HCT116 (cell line): ENCODE results near the gene EIF2B5. TPM values are rescaled to one million over a fixed set of nuclear protein-coding genes. Genes with fewer than 3 reads are reported as not detected.
"Not testable (repeated sequence)": the region's sequence is repeated elsewhere in the genome, so short reads cannot be mapped to it uniquely, and the experiment has no call there.

Source experiments
- ATAC-seq: fragments of 200-7000 bp; cut with Tn5 transposase; 2 replicates; pipeline ENCODE4 v1.9.1; 2020; ENCODE audit warnings: mild to moderate bottlenecking, moderate library complexity
- BruUV-seq: library from RNA; stranded (reverse); fragments of 400-500 nt; replicated peaks from 2 replicates; lab custom pipeline; 2021; lab: Mats Ljungman, UMichigan
- CTCF ChIA-PET: fragments of 300-600 bp; sonication (Branson Sonifier 250); formaldehyde crosslinking; loops from one replicate; lab custom pipeline; 2021; ENCODE audit warnings: antibody characterized with exemption; lab: Charles Lee
- POLR2A ChIA-PET: fragments of 300-600, 350-600 bp; sonication (Branson Sonifier 250); formaldehyde crosslinking; loops from one replicate; lab custom pipeline; 2021; ENCODE audit warnings: antibody characterized with exemption; lab: Charles Lee
- RAD21 ChIA-PET, 2 experiments: fragments of 300-600 bp; sonication (Branson Sonifier 250); formaldehyde crosslinking; loops; one replicate each; lab custom pipeline; 2023; ENCODE audit warnings: low total read pairs in 2 of 2; ENCODE audit not compliant: uncharacterized antibody in 2 of 2, unreplicated experiment in 2 of 2, low non-redundant PET in 1 of 2; lab: Charles Lee
- DNase-seq: peaks from one replicate; pipeline ENCODE4 v3.0.0-alpha.2; 2010; ENCODE audit warnings: low read depth, low spot score
- H2AFZ ChIP-seq: fragments of 200-600 bp; shearing (Covaris generic), sonication (generic); 2 replicates; pipeline ENCODE4 v1.6.1; 2017; ENCODE audit warnings: low read depth, mixed run types, mixed read lengths, antibody characterized with exemption, low read length; ENCODE audit not compliant: poor library complexity, severe bottlenecking
- H3K27ac ChIP-seq: 2 replicates; pipeline ENCODE4 v1.5.1; 2012; ENCODE audit warnings: low read depth, low read length
- H3K27me3 ChIP-seq: fragments of 200-600 bp; sonication (generic); 2 replicates; pipeline ENCODE4 v1.6.1; 2016; ENCODE audit warnings: mixed run types, low read length, mixed read lengths; ENCODE audit not compliant: insufficient read depth
- H3K36me3 ChIP-seq, 2 experiments: fragments of 200-500 bp in 1 of 2; fragments of 200-600 bp in 1 of 2; sonication (Bioruptor generic) in 1 of 2; sonication (generic) in 1 of 2; 2 replicates each; pipeline versions ENCODE4 v1.5.1 to v1.6.1; 2014 to 2016; ENCODE audit warnings: low read length in 2 of 2, inconsistent platforms in 1 of 2, mixed read lengths in 1 of 2, mixed run types in 1 of 2; ENCODE audit not compliant: insufficient read depth in 2 of 2, control insufficient read depth in 1 of 2
- H3K4me1 ChIP-seq, 2 experiments: fragments of 200-600 bp in 1 of 2; sonication (generic) in 1 of 2; 2 replicates each; pipeline versions ENCODE4 v1.5.1 to v1.6.1; 2012 to 2017; ENCODE audit warnings: low read length in 2 of 2, inconsistent platforms in 1 of 2, mild to moderate bottlenecking in 1 of 2, mixed read lengths in 1 of 2, mixed run types in 1 of 2, moderate library complexity in 1 of 2; ENCODE audit not compliant: insufficient read depth in 2 of 2, control insufficient read depth in 1 of 2
- H3K4me2 ChIP-seq: fragments of 200-600 bp; sonication (generic); 2 replicates; pipeline ENCODE4 v1.6.1; 2017; ENCODE audit warnings: mixed run types, low read length, mixed read lengths
- H3K4me3 ChIP-seq, 2 experiments: fragments of 200-600 bp in 1 of 2; sonication (generic) in 1 of 2; replicated peaks in 1 of 2; 2 replicates each; pipeline ENCODE4 v1.5.1; 2011 to 2016; ENCODE audit warnings: low read length in 2 of 2, control low read depth in 1 of 2, low read depth in 1 of 2, mild to moderate bottlenecking in 1 of 2, mixed read lengths in 1 of 2, mixed run types in 1 of 2
- H3K79me2 ChIP-seq: fragments of 200-600 bp; sonication (generic); 2 replicates; pipeline ENCODE4 v1.6.1; 2017; ENCODE audit warnings: mild to moderate bottlenecking, mixed run types, low read length, moderate library complexity, mixed read lengths; ENCODE audit not compliant: insufficient read depth
- H3K9ac ChIP-seq: fragments of 200-600 bp; sonication (generic); 2 replicates; pipeline ENCODE4 v1.6.1; 2016; ENCODE audit warnings: low read length, mixed read lengths
- H3K9me2 ChIP-seq: fragments of 200-600 bp; sonication (generic), shearing (Covaris generic); 2 replicates; pipeline ENCODE4 v1.6.1; 2017; ENCODE audit warnings: mixed run types, mild to moderate bottlenecking, moderate library complexity; ENCODE audit not compliant: insufficient read depth
- H3K9me3 ChIP-seq, 2 experiments: fragments of 200-500 bp in 1 of 2; fragments of 200-600 bp in 1 of 2; sonication (Bioruptor generic) in 1 of 2; sonication (generic) in 1 of 2; 2 replicates each; pipeline ENCODE4 v1.6.1; 2014 to 2017; ENCODE audit warnings: low read length in 2 of 2, mixed read lengths in 2 of 2, inconsistent platforms in 1 of 2, low read depth in 1 of 2, mild to moderate bottlenecking in 1 of 2, mixed run types in 1 of 2, moderate library complexity in 1 of 2; ENCODE audit not compliant: control insufficient read depth in 1 of 2, insufficient read depth in 1 of 2
- H4K20me1 ChIP-seq: fragments of 200-600 bp; sonication (generic), shearing (Covaris generic); 2 replicates; pipeline ENCODE4 v1.6.1; 2017; ENCODE audit warnings: mixed run types, mild to moderate bottlenecking, moderate library complexity; ENCODE audit not compliant: insufficient read depth
- CTCF ChIP-seq, 3 experiments: fragments of 200-600 bp in 1 of 3; sonication (generic) in 1 of 3; IDR thresholded peaks in 2 of 3; conservative IDR thresholded peaks in 1 of 3; 2 replicates each; pipeline ENCODE4 v1.5.1; 2012 to 2017; ENCODE audit warnings: low read depth in 2 of 3, low read length in 2 of 3, antibody characterized with exemption in 1 of 3, borderline replicate concordance in 1 of 3, control low read depth in 1 of 3, mild to moderate bottlenecking in 1 of 3, mixed read lengths in 1 of 3, mixed run types in 1 of 3, moderate library complexity in 1 of 3; ENCODE audit not compliant: insufficient read depth in 1 of 3
- MAX ChIP-seq: IDR thresholded peaks from 2 replicates; pipeline ENCODE4 v1.6.1; 2012
- RAD21 ChIP-seq: IDR thresholded peaks from 2 replicates; pipeline ENCODE4 v1.6.1; 2012; ENCODE audit warnings: low read depth, mild to moderate bottlenecking
- intact Hi-C: fragments of 100-400 bp; cut with micrococcal nuclease; formaldehyde crosslinking; loops from 2 replicates; pipeline ENCODE4 v1.10.0; 2022
- total RNA-seq: library from RNA; stranded (reverse); gene quantifications from one replicate; pipeline ENCODE4 v1.2.1, GENCODE V29; 2021; ENCODE audit not compliant: unreplicated experiment

The EIF2B5 gene
- total RNA-seq, 1 experiment from 2014 or later, result 50.3 TPM

GRCh38 chr3:184117636-184118035, 17.5 kb upstream of the EIF2B5 start:
- Histone ChIP-seq H3K27me3 (peaks cover 3% of the 10 kb centered on the region; the same call in 1 of the 2 replicates), H3K36me3 (no peaks in the 10 kb centered on the region), H4K20me1 (no peaks in the 10 kb centered on the region), H3K4me3 (no peak overlapping the region), H3K9me2 (no peaks in the 10 kb centered on the region), H2AFZ (no peak overlapping the region), H3K79me2 (no peaks in the 10 kb centered on the region), H3K9me3 (no peaks in the 10 kb centered on the region), H3K4me1 (no peaks in the 10 kb centered on the region), H3K27ac (no peak overlapping the region), H3K4me2 (no peak overlapping the region), H3K9ac (no peak overlapping the region)
- ChIA-PET POLR2A (no interaction called here), CTCF (interaction anchor here (1.4 kb wide), 1 partner anchor 221 kb away, joined by 3 read pairs; no protein-coding TSS in a partner anchor), RAD21 (no interaction called here)
- BruUV-seq, result no TSS peak
- TF ChIP-seq RAD21 (peak; percentile 54), CTCF (IDR thresholded peaks at IDR 0.05 in 2 of 3, conservative IDR thresholded peaks at IDR 0.05 in 1 of 3; ENCODE audit: borderline replicate concordance in 1 of 3, insufficient read depth in 1 of 3, low read depth in 2 of 3, low read length in 2 of 3) (0 out of 6 replicates have a peak, but pooled peaks of 2 of the 3 experiments have one; percentile 15 to 22), MAX (no peak)
- intact Hi-C loops, result loop anchor here (1.0 kb wide), 1 partner anchor 213 kb away; no protein-coding TSS in a partner anchor
- ATAC-seq (peak; percentile 46; the same call in 1 of the 2 replicates), DNase-seq (no peak)

GRCh38 chr3:184121031-184121430, 14.1 kb upstream of the EIF2B5 start:
- H3K4me3 ChIP-seq, RAD21 ChIA-PET, ATAC-seq, H3K79me2 ChIP-seq, H3K36me3 ChIP-seq, H4K20me1 ChIP-seq, H3K4me2 ChIP-seq, DNase-seq, H3K27me3 ChIP-seq, H3K9ac ChIP-seq, BruUV-seq, H3K9me3 ChIP-seq, POLR2A ChIA-PET, H3K9me2 ChIP-seq, H3K27ac ChIP-seq, H3K4me1 ChIP-seq, intact Hi-C loops, H2AFZ ChIP-seq: not testable (repeated sequence)
- CTCF ChIA-PET, result interaction anchor here (0.6 kb wide), 1 partner anchor 140 kb away, joined by 3 read pairs; the partner anchor contains the start of gene CAMK2N2
